PC-9 (cell line): ENCODE measurements around the gene SMURF1.

Source experiments
- EZH2 ChIP-seq: fragments of 200-600 bp; sonication (generic); IDR thresholded peaks from 2 replicates; pipeline ENCODE4 v1.8.0; 2017; ENCODE audit warnings: antibody characterized with exemption, low read depth
- TF ChIP-seq, protein P1 (sequence below): fragments of 200-600 bp; sonication (generic); conservative IDR thresholded peaks from 2 replicates; pipeline ENCODE4 v1.6.1; 2017; ENCODE audit warnings: mixed run types, antibody characterized with exemption, mild to moderate bottlenecking, moderate library complexity

DNA sequence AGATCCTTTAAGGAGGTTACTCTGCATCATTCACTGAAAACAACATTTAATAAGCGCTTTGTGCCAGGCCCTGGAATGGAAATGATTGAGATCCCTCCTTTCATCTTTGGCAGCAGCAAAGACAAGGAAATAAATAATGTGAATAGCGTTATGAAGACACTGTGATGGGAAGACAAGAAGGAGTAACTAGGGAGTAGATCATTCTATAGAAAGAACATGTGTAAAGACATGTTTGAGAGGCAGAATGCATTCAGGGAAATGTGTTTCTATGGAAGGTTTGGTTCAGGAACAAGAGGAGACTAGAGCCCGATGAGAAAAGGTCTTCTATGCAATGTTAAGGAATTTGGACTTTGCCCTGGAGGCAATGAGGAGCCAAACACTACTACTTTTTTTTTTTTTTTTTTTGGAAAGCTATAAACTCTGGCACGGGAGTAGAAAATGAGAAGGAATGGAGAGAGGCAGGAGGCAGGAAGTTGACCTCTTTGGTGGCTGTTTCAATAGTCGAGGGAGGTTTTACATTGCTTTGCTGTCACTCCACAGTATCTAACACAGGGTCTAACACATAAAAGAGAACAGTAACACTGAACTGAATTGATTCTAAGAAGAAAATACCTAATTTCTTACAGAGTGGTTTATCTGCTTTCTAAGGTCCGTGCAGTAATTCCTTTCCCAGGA, 44.9 kb downstream of the SMURF1 start:
- TF ChIP-seq, protein P1, sequence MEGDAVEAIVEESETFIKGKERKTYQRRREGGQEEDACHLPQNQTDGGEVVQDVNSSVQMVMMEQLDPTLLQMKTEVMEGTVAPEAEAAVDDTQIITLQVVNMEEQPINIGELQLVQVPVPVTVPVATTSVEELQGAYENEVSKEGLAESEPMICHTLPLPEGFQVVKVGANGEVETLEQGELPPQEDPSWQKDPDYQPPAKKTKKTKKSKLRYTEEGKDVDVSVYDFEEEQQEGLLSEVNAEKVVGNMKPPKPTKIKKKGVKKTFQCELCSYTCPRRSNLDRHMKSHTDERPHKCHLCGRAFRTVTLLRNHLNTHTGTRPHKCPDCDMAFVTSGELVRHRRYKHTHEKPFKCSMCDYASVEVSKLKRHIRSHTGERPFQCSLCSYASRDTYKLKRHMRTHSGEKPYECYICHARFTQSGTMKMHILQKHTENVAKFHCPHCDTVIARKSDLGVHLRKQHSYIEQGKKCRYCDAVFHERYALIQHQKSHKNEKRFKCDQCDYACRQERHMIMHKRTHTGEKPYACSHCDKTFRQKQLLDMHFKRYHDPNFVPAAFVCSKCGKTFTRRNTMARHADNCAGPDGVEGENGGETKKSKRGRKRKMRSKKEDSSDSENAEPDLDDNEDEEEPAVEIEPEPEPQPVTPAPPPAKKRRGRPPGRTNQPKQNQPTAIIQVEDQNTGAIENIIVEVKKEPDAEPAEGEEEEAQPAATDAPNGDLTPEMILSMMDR = no peak
- TF ChIP-seq EZH2 = no peak
